HL-60 (cell line): Measurements from ENCODE around the gene EXOC2.

ENCODE experiments used
- DNase-seq, 2 experiments: peaks; one replicate each; pipeline ENCODE4 v3.0.0-alpha.2; 2010 to 2020; ENCODE audit warnings: low read depth in 1 of 2, low spot score in 1 of 2
- H3K27ac ChIP-seq: fragments of 250-450 bp; sonication (Bioruptor Pico); replicated peaks from 2 replicates; pipeline ENCODE4 v1.5.1; 2020; ENCODE audit warnings: mild to moderate bottlenecking, moderate library complexity
- H3K27me3 ChIP-seq: fragments of 250-450 bp; sonication (Bioruptor Pico); 2 replicates; pipeline ENCODE4 v1.5.1; 2021; ENCODE audit warnings: mild to moderate bottlenecking, moderate library complexity; ENCODE audit not compliant: insufficient read depth, poor library complexity, severe bottlenecking
- H3K4me3 ChIP-seq: replicated peaks from 2 replicates; pipeline ENCODE4 v1.5.1; 2011; ENCODE audit warnings: mild to moderate bottlenecking, control low read depth, low read length; ENCODE audit not compliant: insufficient read depth
- GABPA ChIP-seq: IDR thresholded peaks from 2 replicates; pipeline ENCODE4 v1.6.1; 2012; ENCODE audit warnings: low read depth
- POLR2AphosphoS5 ChIP-seq: IDR thresholded peaks from 2 replicates; pipeline ENCODE4 v1.6.1; 2012; ENCODE audit warnings: low read depth
- SPI1 ChIP-seq: IDR thresholded peaks from 2 replicates; pipeline ENCODE4 v1.6.1; 2012; ENCODE audit warnings: low read depth, mild to moderate bottlenecking, borderline replicate concordance
- TF ChIP-seq, protein P1 (sequence below): IDR thresholded peaks from one replicate; pipeline ENCODE4 v1.5.1; 2011; ENCODE audit warnings: low read length, control low read depth, inconsistent platforms; ENCODE audit not compliant: insufficient read depth
- TF ChIP-seq, protein P2 (sequence below): IDR thresholded peaks from 2 replicates; pipeline ENCODE4 v1.6.1; 2012; ENCODE audit warnings: low read depth; ENCODE audit not compliant: insufficient replicate concordance

The EXOC2 gene

DNA sequence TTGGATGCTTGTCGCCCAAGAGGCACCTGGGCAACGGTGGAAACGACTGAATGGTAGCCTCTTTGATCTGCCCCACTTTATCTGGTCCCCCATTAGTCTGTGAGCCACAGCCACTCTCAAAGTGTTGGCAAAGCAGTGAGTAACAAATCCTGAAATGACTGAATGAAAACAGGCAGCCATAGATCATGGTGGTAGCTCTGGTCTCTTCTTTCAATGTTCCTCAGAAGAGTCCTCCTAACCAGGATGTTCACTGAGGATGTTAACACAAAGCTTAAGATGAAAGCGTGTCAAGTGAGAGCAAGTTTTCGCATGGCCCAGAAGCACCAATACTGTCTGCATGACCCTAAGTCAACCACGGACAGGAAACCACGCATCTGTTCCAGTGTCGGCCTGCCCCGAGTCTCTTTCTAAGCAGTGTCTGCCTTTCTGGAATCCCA is 194.1 kb downstream of the EXOC2 start:
- peak in 1 of 2 experiments; percentile 24 for DNase-seq
- no peak overlapping the region for H3K27ac ChIP-seq
- H3K4me3 ChIP-seq: no peak overlapping the region
- TF ChIP-seq, protein P1, sequence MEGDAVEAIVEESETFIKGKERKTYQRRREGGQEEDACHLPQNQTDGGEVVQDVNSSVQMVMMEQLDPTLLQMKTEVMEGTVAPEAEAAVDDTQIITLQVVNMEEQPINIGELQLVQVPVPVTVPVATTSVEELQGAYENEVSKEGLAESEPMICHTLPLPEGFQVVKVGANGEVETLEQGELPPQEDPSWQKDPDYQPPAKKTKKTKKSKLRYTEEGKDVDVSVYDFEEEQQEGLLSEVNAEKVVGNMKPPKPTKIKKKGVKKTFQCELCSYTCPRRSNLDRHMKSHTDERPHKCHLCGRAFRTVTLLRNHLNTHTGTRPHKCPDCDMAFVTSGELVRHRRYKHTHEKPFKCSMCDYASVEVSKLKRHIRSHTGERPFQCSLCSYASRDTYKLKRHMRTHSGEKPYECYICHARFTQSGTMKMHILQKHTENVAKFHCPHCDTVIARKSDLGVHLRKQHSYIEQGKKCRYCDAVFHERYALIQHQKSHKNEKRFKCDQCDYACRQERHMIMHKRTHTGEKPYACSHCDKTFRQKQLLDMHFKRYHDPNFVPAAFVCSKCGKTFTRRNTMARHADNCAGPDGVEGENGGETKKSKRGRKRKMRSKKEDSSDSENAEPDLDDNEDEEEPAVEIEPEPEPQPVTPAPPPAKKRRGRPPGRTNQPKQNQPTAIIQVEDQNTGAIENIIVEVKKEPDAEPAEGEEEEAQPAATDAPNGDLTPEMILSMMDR: no peak
- TF ChIP-seq SPI1 (no peak), GABPA (no peak), POLR2AphosphoS5 (no peak)
- TF ChIP-seq, protein P2, sequence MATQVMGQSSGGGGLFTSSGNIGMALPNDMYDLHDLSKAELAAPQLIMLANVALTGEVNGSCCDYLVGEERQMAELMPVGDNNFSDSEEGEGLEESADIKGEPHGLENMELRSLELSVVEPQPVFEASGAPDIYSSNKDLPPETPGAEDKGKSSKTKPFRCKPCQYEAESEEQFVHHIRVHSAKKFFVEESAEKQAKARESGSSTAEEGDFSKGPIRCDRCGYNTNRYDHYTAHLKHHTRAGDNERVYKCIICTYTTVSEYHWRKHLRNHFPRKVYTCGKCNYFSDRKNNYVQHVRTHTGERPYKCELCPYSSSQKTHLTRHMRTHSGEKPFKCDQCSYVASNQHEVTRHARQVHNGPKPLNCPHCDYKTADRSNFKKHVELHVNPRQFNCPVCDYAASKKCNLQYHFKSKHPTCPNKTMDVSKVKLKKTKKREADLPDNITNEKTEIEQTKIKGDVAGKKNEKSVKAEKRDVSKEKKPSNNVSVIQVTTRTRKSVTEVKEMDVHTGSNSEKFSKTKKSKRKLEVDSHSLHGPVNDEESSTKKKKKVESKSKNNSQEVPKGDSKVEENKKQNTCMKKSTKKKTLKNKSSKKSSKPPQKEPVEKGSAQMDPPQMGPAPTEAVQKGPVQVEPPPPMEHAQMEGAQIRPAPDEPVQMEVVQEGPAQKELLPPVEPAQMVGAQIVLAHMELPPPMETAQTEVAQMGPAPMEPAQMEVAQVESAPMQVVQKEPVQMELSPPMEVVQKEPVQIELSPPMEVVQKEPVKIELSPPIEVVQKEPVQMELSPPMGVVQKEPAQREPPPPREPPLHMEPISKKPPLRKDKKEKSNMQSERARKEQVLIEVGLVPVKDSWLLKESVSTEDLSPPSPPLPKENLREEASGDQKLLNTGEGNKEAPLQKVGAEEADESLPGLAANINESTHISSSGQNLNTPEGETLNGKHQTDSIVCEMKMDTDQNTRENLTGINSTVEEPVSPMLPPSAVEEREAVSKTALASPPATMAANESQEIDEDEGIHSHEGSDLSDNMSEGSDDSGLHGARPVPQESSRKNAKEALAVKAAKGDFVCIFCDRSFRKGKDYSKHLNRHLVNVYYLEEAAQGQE: no peak
- no peaks in the 10 kb centered on the region for H3K27me3 ChIP-seq

- Histone ChIP-seq H3K4me3 (no peak overlapping the region), H3K27ac (no peak overlapping the region), H3K27me3 (no peaks in the 10 kb centered on the region)
- TF ChIP-seq POLR2AphosphoS5 (no peak), SPI1 (no peak), GABPA (no peak)
- TF ChIP-seq, protein P1: no peak
- TF ChIP-seq, protein P2: no peak
- DNase-seq: no peak
Measured at GRCh38 chr6:497258-497657, 195.7 kb downstream of the EXOC2 start.

DNA sequence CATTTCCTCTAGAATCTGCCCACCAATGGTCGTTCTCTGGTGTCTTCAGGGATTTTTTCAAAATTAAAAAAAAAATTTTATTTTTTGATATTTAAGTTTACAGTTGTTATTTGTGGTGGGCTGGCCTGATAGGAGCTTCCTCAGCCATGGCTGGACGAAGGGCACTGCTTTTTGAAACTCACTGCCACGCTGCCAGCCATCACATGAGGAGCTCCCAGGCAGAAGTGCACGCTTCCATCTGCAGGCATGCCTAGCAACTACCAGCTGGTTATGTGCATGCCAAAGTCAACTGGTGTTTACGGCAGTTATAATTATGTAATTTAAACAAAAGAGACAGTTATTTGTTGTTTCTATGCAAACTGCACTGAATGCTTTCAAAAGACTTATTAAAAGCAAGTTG is 196.3 kb downstream of the EXOC2 start:
- Histone ChIP-seq H3K27me3 (no peaks in the 10 kb centered on the region), H3K4me3 (no peak overlapping the region), H3K27ac (no peak overlapping the region)
- no peak for DNase-seq
- TF ChIP-seq, protein P2: no peak
- TF ChIP-seq GABPA (no peak), POLR2AphosphoS5 (no peak), SPI1 (no peak)
- TF ChIP-seq, protein P1: no peak
